DMS153 (cell line): ENCODE measurements around the gene CALU.
A peak's percentile ranks its signal among the peaks of the same experiment; 100 is the strongest.

Experiments
- DNase-seq: peaks from one replicate; lab custom pipeline; 2025; lab: John Stamatoyannopoulos, UW

The CALU gene

DNA sequence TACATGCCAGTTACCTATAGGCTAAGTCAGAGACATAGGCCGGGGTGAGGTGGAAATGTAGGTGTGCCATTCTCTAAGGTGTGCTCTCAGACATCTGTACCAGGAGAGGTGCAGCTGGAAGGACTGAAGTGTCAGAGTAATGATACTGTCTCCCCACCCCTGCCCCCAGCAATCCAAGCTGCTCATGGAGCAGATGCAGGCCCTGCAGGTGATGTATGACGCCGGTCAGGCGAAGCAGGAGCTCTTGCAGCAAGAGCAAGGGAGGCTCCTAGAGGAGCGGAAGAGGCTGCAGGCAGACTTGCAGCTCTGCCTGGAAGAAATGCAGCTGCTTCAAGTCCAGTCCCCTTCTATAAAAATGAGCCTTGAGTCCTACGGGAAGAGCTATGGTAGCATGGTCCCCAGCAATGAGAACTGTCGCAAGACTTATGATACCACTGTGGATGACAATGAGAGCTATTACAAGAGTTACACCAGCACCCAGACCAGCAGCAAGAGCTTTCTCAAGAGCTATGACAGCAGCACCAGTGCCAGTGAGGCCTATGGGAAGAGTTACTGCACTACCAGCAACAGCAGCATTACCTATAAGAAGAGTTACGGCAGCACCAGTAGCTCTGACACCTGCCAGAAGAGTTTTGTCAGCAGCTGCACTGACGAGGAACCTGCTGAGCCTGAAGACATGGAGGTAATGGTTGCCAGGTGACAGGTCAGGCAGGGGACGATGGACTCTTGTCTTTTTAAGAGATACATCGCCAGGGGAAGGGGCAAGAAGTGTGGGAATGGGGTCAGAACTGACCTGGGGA is 72.7 kb downstream of the CALU start:
- peak; percentile 30 for DNase-seq

DNA sequence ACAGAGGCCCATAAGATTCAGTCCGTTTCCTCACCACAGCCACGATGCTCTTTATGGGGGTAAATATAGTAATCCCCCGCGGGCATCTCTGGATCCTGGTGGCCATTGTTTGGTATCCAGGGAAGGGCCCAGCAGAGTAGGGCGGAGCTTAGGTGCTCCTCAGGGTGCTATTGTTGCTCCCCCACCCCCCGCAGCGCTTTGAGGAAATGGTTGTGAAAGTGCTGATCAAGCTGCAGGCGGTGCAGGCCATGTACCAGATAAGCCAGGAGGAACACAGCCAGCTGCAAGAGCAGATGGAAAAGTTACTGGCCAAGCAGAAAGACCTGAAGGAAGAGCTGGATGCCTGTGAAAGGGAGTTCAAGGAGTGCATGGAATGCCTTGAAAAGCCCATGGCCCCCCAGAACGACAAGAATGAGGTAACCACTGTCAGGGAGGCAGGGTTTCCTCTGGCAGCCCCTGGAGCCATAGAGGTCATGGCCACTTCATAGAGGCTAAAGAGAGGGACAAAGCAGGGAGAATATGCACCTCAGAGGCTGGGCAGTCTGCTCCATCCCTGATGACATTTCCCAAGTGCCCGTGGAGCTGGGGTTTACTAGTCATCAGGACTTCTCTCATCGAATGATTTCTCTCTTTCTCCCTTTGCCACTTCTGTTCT is 73.5 kb downstream of the CALU start:
- DNase-seq: peak; percentile 84

DNA sequence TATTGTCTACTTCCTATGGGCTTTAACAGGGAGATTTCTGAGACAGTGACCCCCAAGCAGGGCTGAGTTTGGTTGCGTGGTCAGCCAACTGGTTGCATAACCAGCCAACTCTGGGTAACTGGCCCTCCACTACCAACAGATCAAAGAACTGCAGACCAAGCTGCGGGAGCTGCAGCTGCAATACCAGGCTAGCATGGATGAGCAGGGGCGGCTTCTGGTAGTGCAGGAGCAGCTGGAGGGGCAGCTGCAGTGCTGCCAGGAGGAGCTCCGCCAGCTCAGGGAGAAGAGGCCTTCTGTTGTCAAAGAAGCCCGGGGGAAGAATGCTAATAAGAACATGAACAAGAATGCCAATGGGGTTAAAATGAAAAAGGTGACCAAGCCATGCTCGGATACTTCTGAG is 75.3 kb downstream of the CALU start:
- no peak for DNase-seq

DNA sequence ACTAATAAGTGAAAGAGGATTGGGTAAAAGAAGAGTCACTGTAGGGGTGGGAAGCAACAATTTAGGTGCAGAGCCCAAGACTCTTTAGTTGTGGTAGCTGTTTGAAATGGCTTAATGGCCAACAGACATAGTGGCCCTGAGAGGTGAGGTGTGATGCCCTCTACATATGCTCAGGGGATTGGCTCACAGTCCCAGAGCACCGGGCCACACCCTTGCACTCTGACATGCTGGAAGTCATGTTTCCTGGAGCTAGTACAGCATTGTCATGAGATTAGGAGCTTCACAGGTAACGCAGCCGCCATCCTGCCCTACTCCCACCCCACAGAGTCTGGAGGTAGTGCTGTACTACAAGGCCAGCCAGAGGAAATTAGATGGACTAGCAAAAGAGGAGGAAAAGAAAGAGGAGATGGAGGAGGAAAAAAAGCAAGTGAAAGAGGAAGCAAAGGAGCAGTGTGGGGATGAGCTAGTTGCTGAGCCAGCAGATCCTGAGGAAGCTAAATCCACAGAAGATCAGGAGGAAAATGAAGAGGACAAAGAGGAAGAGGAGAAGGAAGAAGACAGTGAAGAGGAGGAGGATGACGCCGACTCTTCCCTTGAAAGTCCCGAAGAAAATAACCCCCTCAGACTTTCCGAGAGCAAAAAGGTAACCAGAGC is 76.3 kb downstream of the CALU start:
- DNase-seq: no peak

DNA sequence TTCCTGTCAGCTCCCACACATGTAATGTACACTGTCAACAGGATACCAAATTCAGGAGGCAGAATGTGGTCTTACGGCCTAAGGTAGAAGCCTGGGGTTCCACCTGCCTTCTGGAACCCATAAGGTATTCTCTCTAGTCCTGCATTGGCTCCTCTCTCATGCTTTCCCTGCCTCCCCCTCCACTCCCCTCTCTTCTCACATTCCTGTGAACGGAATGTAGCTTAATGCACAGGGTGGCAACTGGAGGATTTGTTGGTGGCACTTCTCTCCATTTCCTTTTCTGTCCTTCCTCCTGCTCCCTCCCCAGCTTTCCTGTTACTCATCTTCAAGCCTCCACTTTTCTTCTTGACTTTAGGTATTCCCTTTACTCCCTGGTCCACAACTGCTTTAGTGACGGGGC is 79.5 kb downstream of the CALU start:
- DNase-seq: no peak
